GM18505 (cell line): ENCODE data around the gene CNTNAP1.

Source experiments
- ATAC-seq: cut with Tn5 transposase; IDR thresholded peaks from one replicate; pipeline ENCODE4 v1.9.1; 2021; ENCODE audit not compliant: unreplicated experiment
- POLR2A ChIP-seq: IDR thresholded peaks from 4 replicates; pipeline ENCODE4 v1.6.1; 2011; ENCODE audit warnings: borderline replicate concordance; ENCODE audit not compliant: insufficient read depth, insufficient read length; ENCODE audit errors: extremely low read depth

The CNTNAP1 gene

GRCh38 chr17:42675348-42675964 is 6.9 kb upstream of the CNTNAP1 start:
- ATAC-seq: no peak
- TF ChIP-seq POLR2A: no peak

GRCh38 chr17:42675965-42676423 is 6.3 kb upstream of the CNTNAP1 start:
- ATAC-seq: no peak
- no peak for TF ChIP-seq POLR2A

- no peak for ATAC-seq
- peak; percentile 51 for TF ChIP-seq POLR2A
Measured at GRCh38 chr17:42676424-42677011, 5.8 kb upstream of the CNTNAP1 start, which contains the start of gene PLEKHH3. Gene PLEKHH3 (minus strand): TSS chr17:42676994. CDS start chr17:42676563, 431 bp downstream.

GRCh38 chr17:42677012-42677857 is 5.1 kb upstream of the CNTNAP1 start:
- TF ChIP-seq POLR2A: no peak
- peak; percentile 58 for ATAC-seq

- peak; percentile 66 for TF ChIP-seq POLR2A
- peak; percentile 26 for ATAC-seq
Measured at GRCh38 chr17:42677921-42678781, 4.2 kb upstream of the CNTNAP1 start.

- TF ChIP-seq POLR2A: no peak
- ATAC-seq: no peak
Measured at GRCh38 chr17:42678951-42679491, 3.3 kb upstream of the CNTNAP1 start.

GRCh38 chr17:42679492-42680330 is 2.6 kb upstream of the CNTNAP1 start:
- no peak for ATAC-seq
- TF ChIP-seq POLR2A: peak; percentile 63

- ATAC-seq: no peak
- TF ChIP-seq POLR2A: peak; percentile 46
Measured at GRCh38 chr17:42680331-42680808, 2.0 kb upstream of the CNTNAP1 start.

GRCh38 chr17:42682722-42683403 is 532 bp downstream of the CNTNAP1 start:
- no peak for ATAC-seq
- no peak for TF ChIP-seq POLR2A

- TF ChIP-seq POLR2A: no peak
- ATAC-seq: no peak
Measured at GRCh38 chr17:42683407-42684034, 1.2 kb downstream of the CNTNAP1 start.
